WTC11 (cell line): ENCODE data around the gene MASP2. TPM values are rescaled to one million over a fixed set of nuclear protein-coding genes. Genes with fewer than 3 reads are reported as not detected.

Experiments used
- ATAC-seq: fragments of 200-7000 bp; cut with Tn5 transposase; 2 replicates; pipeline ENCODE4 v1.10.0; 2021; ENCODE audit warnings: mild to moderate bottlenecking, moderate library complexity
- CTCF ChIA-PET: fragments of 300-600 bp; sonication (Branson Sonifier 250); formaldehyde crosslinking; loops from one replicate; lab custom pipeline; 2021; ENCODE audit warnings: antibody characterized with exemption; lab: Charles Lee
- POLR2A ChIA-PET: fragments of 350-600 bp; sonication (Branson Sonifier 250); formaldehyde crosslinking; loops from one replicate; lab custom pipeline; 2021; ENCODE audit warnings: antibody characterized with exemption; lab: Charles Lee
- DNase-seq: peaks from one replicate; pipeline ENCODE4 v3.0.0; 2021; ENCODE audit warnings: low spot score
- H3K27ac Mint-ChIP-seq: 2 replicates; pipeline ENCODE4 v1.8.0; 2021; ENCODE audit warnings: mixed read lengths
- H3K27me3 Mint-ChIP-seq: 2 replicates; pipeline ENCODE4 v1.8.0; 2021; ENCODE audit warnings: low read depth, mild to moderate bottlenecking, moderate library complexity, mixed read lengths
- H3K36me3 Mint-ChIP-seq: 2 replicates; pipeline ENCODE4 v1.8.0; 2021; ENCODE audit warnings: mixed read lengths
- H3K4me1 Mint-ChIP-seq: 2 replicates; pipeline ENCODE4 v1.8.0; 2022; ENCODE audit warnings: mixed read lengths
- H3K4me3 Mint-ChIP-seq: 2 replicates; pipeline ENCODE4 v1.8.0; 2021; ENCODE audit warnings: mild to moderate bottlenecking, moderate library complexity, mixed read lengths
- H3K9me3 Mint-ChIP-seq: 2 replicates; pipeline ENCODE4 v1.8.0; 2021; ENCODE audit warnings: mixed read lengths
- ARID4B ChIP-seq: sonication (generic); formaldehyde crosslinking; IDR thresholded peaks from 2 replicates; pipeline ENCODE4 v1.8.0; 2023; ENCODE audit warnings: missing genetic modification reagents, mild to moderate bottlenecking, borderline replicate concordance
- ERG ChIP-seq: fragments of 250-450 bp; sonication (Bioruptor Pico); IDR thresholded peaks from 2 replicates; pipeline ENCODE4 v1.8.0; 2021; ENCODE audit warnings: mild to moderate bottlenecking
- ETV6 ChIP-seq: sonication (generic); formaldehyde crosslinking; IDR thresholded peaks from 2 replicates; pipeline ENCODE4 v1.8.1; 2022; ENCODE audit warnings: mild to moderate bottlenecking, missing genetic modification reagents
- GTF2I ChIP-seq: fragments of 250-450 bp; sonication (Bioruptor Pico); conservative IDR thresholded peaks from 2 replicates; pipeline ENCODE4 v1.4.0; 2021; ENCODE audit warnings: mild to moderate bottlenecking
- IRF1 ChIP-seq: sonication (generic); formaldehyde crosslinking; IDR thresholded peaks from 2 replicates; pipeline ENCODE4 v1.8.0; 2023; ENCODE audit warnings: missing genetic modification reagents
- JUN ChIP-seq: sonication (generic); formaldehyde crosslinking; IDR thresholded peaks from 2 replicates; pipeline ENCODE4 v1.8.0; 2023; ENCODE audit warnings: mild to moderate bottlenecking, missing genetic modification reagents
- KAT7 ChIP-seq: sonication (generic); formaldehyde crosslinking; IDR thresholded peaks from 2 replicates; pipeline ENCODE4 v1.8.1; 2023; ENCODE audit warnings: missing genetic modification reagents, mild to moderate bottlenecking, borderline replicate concordance
- PRRX2 ChIP-seq: fragments of 250-450 bp; sonication (Bioruptor Pico); IDR thresholded peaks from 2 replicates; pipeline ENCODE4 v1.8.0; 2021; ENCODE audit warnings: mild to moderate bottlenecking
- RELA ChIP-seq: sonication (generic); formaldehyde crosslinking; IDR thresholded peaks from 2 replicates; pipeline ENCODE4 v1.8.1; 2022; ENCODE audit warnings: missing genetic modification reagents, mild to moderate bottlenecking, borderline replicate concordance
- SMAD3 ChIP-seq: sonication (generic); formaldehyde crosslinking; IDR thresholded peaks from 2 replicates; pipeline ENCODE4 v1.8.0; 2022; ENCODE audit warnings: missing genetic modification reagents, mild to moderate bottlenecking, borderline replicate concordance
- STAT6 ChIP-seq: sonication (generic); formaldehyde crosslinking; conservative IDR thresholded peaks from 2 replicates; pipeline ENCODE4 v1.8.1; 2023; ENCODE audit warnings: mild to moderate bottlenecking, low read depth, missing genetic modification reagents, moderate library complexity
- USF1 ChIP-seq: sonication (generic); formaldehyde crosslinking; IDR thresholded peaks from 2 replicates; pipeline ENCODE4 v1.8.0; 2022; ENCODE audit warnings: mild to moderate bottlenecking, missing genetic modification reagents
- ZBTB21 ChIP-seq: sonication (generic); formaldehyde crosslinking; IDR thresholded peaks from 2 replicates; pipeline ENCODE4 v1.8.1; 2023; ENCODE audit warnings: mild to moderate bottlenecking, missing genetic modification reagents, borderline replicate concordance
- ZNF121 ChIP-seq: sonication (generic); formaldehyde crosslinking; IDR thresholded peaks from 2 replicates; pipeline ENCODE4 v1.8.0; 2023; ENCODE audit warnings: missing genetic modification reagents
- total RNA-seq: library from RNA; stranded (reverse); gene quantifications from 3 replicates; pipeline ENCODE4 v1.2.3, GENCODE V29; 2021
- TF ChIP-seq, protein P1 (sequence below): fragments of 250-450 bp; sonication (Bioruptor Pico); IDR thresholded peaks from 2 replicates; pipeline ENCODE4 v1.9.0; 2021; ENCODE audit warnings: moderate library complexity, mild to moderate bottlenecking, inconsistent platforms, borderline replicate concordance
- TF ChIP-seq, protein P2 (sequence below): sonication (generic); formaldehyde crosslinking; IDR thresholded peaks from 2 replicates; pipeline ENCODE4 v1.8.1; 2023; ENCODE audit warnings: mild to moderate bottlenecking, missing genetic modification reagents

The MASP2 gene
- total RNA-seq, 1 experiment from 2014 or later, result 0.57 TPM

GRCh38 chr1:10989095-10989494 lies 57.9 kb downstream of the MASP2 start:
- CTCF ChIA-PET, result interaction anchor here (0.8 kb wide), 1 partner anchor 9 kb away, joined by 4 read pairs; no protein-coding TSS in a partner anchor
- H3K4me1 Mint-ChIP-seq, result peaks cover 9% of the 10 kb centered on the region
- no peak for DNase-seq
- TF ChIP-seq, protein P1, sequence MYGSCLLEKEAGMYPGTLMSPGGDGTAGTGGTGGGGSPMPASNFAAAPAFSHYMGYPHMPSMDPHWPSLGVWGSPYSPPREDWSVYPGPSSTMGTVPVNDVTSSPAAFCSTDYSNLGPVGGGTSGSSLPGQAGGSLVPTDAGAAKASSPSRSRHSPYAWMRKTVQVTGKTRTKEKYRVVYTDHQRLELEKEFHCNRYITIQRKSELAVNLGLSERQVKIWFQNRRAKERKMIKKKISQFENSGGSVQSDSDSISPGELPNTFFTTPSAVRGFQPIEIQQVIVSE (CRISPR knock-in tag), result no peak
- TF ChIP-seq PRRX2 (CRISPR knock-in tag), result no peak
- TF ChIP-seq ETV6 (CRISPR knock-in tag), result no peak
- TF ChIP-seq GTF2I, result no peak
- TF ChIP-seq KAT7 (CRISPR knock-in tag), result no peak
- TF ChIP-seq JUN (CRISPR knock-in tag), result no peak
- TF ChIP-seq USF1, result no peak
- no peak for TF ChIP-seq SMAD3 (CRISPR knock-in tag)
- TF ChIP-seq RELA, result no peak
- POLR2A ChIA-PET, result no interaction called here
- H3K36me3 Mint-ChIP-seq, result no peaks in the 10 kb centered on the region
- no peak for ATAC-seq
- H3K27ac Mint-ChIP-seq, result peak overlapping the region; percentile 5; the same call in 1 of the 2 replicates
- no peaks in the 10 kb centered on the region for H3K9me3 Mint-ChIP-seq
- H3K27me3 Mint-ChIP-seq, result no peaks in the 10 kb centered on the region
- no peak overlapping the region for H3K4me3 Mint-ChIP-seq

DNA sequence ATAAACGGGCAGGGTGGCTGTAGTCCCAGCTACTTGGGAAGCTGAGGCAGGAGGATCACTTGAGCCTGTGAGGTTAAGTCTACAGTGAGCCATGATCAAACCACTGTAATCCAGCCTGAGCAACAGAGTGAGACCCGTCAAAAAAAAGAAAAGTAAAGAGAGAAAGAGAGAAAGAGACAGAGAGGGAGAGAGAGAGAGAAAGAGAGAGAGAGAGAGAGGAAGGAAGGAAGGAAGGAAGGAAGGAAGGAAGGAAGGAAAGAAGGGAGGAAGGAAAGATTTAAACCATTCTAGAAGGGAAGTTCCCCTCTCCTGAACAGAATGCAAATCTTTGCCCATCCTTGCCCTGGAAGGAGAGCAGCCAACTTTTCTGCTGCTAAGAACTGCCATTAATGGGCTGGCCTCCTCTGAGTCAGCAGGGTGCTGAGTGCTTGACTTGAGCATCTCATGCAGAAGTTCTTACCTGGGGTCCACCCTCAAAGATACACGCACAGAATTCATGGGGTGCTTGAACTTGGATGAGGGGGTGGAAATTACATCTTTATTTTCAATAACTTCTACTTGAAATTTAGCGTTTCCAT lies 59.1 kb downstream of the MASP2 start:
- Mint-ChIP-seq H3K36me3 (no peaks in the 10 kb centered on the region), H3K4me3 (no peak overlapping the region), H3K9me3 (no peaks in the 10 kb centered on the region), H3K4me1 (peaks cover 14% of the 10 kb centered on the region), H3K27ac (no peak overlapping the region), H3K27me3 (no peaks in the 10 kb centered on the region)
- TF ChIP-seq IRF1 (no peak), ZNF121 (no peak), STAT6 (CRISPR knock-in tag) (no peak), ERG (CRISPR knock-in tag) (no peak), ZBTB21 (no peak)
- TF ChIP-seq, protein P2, sequence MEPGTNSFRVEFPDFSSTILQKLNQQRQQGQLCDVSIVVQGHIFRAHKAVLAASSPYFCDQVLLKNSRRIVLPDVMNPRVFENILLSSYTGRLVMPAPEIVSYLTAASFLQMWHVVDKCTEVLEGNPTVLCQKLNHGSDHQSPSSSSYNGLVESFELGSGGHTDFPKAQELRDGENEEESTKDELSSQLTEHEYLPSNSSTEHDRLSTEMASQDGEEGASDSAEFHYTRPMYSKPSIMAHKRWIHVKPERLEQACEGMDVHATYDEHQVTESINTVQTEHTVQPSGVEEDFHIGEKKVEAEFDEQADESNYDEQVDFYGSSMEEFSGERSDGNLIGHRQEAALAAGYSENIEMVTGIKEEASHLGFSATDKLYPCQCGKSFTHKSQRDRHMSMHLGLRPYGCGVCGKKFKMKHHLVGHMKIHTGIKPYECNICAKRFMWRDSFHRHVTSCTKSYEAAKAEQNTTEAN (CRISPR knock-in tag), result no peak
- POLR2A ChIA-PET, result interaction anchor here (0.7 kb wide), 1 partner anchor 588 kb away, joined by 4 read pairs; no protein-coding TSS in a partner anchor
- CTCF ChIA-PET, result no interaction called here
- no peak for DNase-seq
- no peak for ATAC-seq

DNA sequence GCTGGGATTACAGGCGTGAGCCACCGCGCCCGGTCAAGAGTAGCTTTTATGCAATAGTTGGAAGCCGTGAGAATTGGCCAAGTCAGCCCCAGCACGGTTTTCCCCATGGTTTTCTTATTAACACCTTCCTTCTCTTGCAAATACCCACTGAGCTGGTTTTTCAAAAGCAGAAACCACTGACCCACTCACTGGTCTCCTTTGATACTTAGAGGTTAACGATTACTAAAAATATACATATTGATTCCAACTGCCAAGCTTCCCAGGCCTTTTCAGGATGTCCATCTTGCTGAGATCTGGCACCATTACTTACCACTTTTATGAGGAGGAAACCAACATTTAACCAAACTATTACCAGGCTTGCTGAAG lies 60.5 kb downstream of the MASP2 start:
- no peak for DNase-seq
- Mint-ChIP-seq H3K4me1 (peaks cover 23% of the 10 kb centered on the region), H3K27ac (no peak overlapping the region), H3K27me3 (no peaks in the 10 kb centered on the region; the same call in 1 of the 2 replicates), H3K9me3 (no peaks in the 10 kb centered on the region), H3K4me3 (no peak overlapping the region), H3K36me3 (no peaks in the 10 kb centered on the region)
- ATAC-seq, result no peak
- ChIA-PET CTCF (interaction anchor here (1.1 kb wide), 1 partner anchor 17 kb away, joined by 3 read pairs; no protein-coding TSS in a partner anchor), POLR2A (no interaction called here)
- TF ChIP-seq STAT6 (CRISPR knock-in tag) (no peak), ARID4B (CRISPR knock-in tag) (no peak)
